NCI-H1092 (cell line): ENCODE data around the gene ZNF821.
"Not testable (repeated sequence)": the region's sequence is repeated elsewhere in the genome, so short reads cannot be mapped to it uniquely, and the experiment has no call there.

Experiments
- DNase-seq: peaks from one replicate; lab custom pipeline; 2025; lab: John Stamatoyannopoulos, UW

Gene ZNF821

GRCh38 chr16:71883849-71884638 is at the start of gene ZNF821:
ZNF821 (minus strand) TSS chr16:71884182; CDS start chr16:71879946, 4,236 bp downstream.
- peak; percentile 89 for DNase-seq

GRCh38 chr16:71933017-71933416 is 49.0 kb upstream of the ZNF821 start:
- no peak for DNase-seq

- DNase-seq: no peak
Measured at GRCh38 chr16:71931599-71931998, 47.6 kb upstream of the ZNF821 start.

- no peak for DNase-seq
Measured at GRCh38 chr16:71931001-71931400, 47.0 kb upstream of the ZNF821 start.

- DNase-seq: no peak
Measured at GRCh38 chr16:71930013-71930563, 46.1 kb upstream of the ZNF821 start.

GRCh38 chr16:71929048-71929447 is 45.1 kb upstream of the ZNF821 start:
- DNase-seq: no peak

- no peak for DNase-seq
Measured at GRCh38 chr16:71927787-71928186, 43.8 kb upstream of the ZNF821 start.

GRCh38 chr16:71927383-71927782 is 43.4 kb upstream of the ZNF821 start:
- DNase-seq: no peak

- DNase-seq: no peak
Measured at GRCh38 chr16:71924710-71925109, 40.7 kb upstream of the ZNF821 start.

GRCh38 chr16:71923941-71924690 is 40.1 kb upstream of the ZNF821 start:
- DNase-seq: no peak

GRCh38 chr16:71920658-71921057 is 36.7 kb upstream of the ZNF821 start:
- no peak for DNase-seq

GRCh38 chr16:71919035-71919434 is 35.1 kb upstream of the ZNF821 start:
- DNase-seq: no peak

- no peak for DNase-seq
Measured at GRCh38 chr16:71917900-71918299, 33.9 kb upstream of the ZNF821 start.

GRCh38 chr16:71916397-71916920 is 32.5 kb upstream of the ZNF821 start:
- DNase-seq: no peak

- no peak for DNase-seq
Measured at GRCh38 chr16:71915350-71915749, 31.4 kb upstream of the ZNF821 start.

- no peak for DNase-seq
Measured at GRCh38 chr16:71914802-71915201, 30.8 kb upstream of the ZNF821 start.

GRCh38 chr16:71912534-71913275 is 28.7 kb upstream of the ZNF821 start:
- no peak for DNase-seq

GRCh38 chr16:71911121-71911520 is 27.1 kb upstream of the ZNF821 start:
- no peak for DNase-seq

- DNase-seq: not testable (repeated sequence)
Measured at GRCh38 chr16:71905765-71906164, 21.8 kb upstream of the ZNF821 start.

- no peak for DNase-seq
Measured at GRCh38 chr16:71904239-71904638, 20.3 kb upstream of the ZNF821 start.

GRCh38 chr16:71903608-71904007 is 19.6 kb upstream of the ZNF821 start:
- DNase-seq: no peak
